Measurements from ENCODE around the gene CAMK2D.

The CAMK2D gene

GRCh38 chr4:113495790-113496189 lies 265.7 kb downstream of the CAMK2D start:
- TF ChIP-seq FOXP2 (optimal IDR thresholded peaks at IDR 0.05; ENCODE audit: borderline replicate concordance, extremely low read depth, extremely low read length, insufficient read depth): no peak
- no peak for TF ChIP-seq POLR2AphosphoS5 (IDR thresholded peaks at IDR 0.05; ENCODE audit: low read depth, low read length)
- TF ChIP-seq TAF1 (IDR thresholded peaks at IDR 0.05; ENCODE audit: borderline replicate concordance, insufficient read depth, low read length): no peak
- TF ChIP-seq SIN3A (IDR thresholded peaks at IDR 0.05; ENCODE audit: borderline replicate concordance, insufficient read depth, low read length): no peak
- TF ChIP-seq REST (IDR thresholded peaks at IDR 0.05; ENCODE audit: insufficient read depth in 1 of 2, low read depth in 2 of 2, low read length in 2 of 2): no peak

- TF ChIP-seq FOXP2 (optimal IDR thresholded peaks at IDR 0.05; ENCODE audit: borderline replicate concordance, extremely low read depth, extremely low read length, insufficient read depth) (no peak), POLR2AphosphoS5 (IDR thresholded peaks at IDR 0.05; ENCODE audit: low read depth, low read length) (no peak), SIN3A (IDR thresholded peaks at IDR 0.05; ENCODE audit: borderline replicate concordance, insufficient read depth, low read length) (no peak), REST (IDR thresholded peaks at IDR 0.05; ENCODE audit: insufficient read depth in 1 of 2, low read depth in 2 of 2, low read length in 2 of 2) (no peak), TAF1 (IDR thresholded peaks at IDR 0.05; ENCODE audit: borderline replicate concordance, insufficient read depth, low read length) (no peak)
These were observed 278.4 kb downstream of the CAMK2D start for GRCh38 chr4:113483131-113483530.

GRCh38 chr4:113482325-113482724 lies 279.2 kb downstream of the CAMK2D start:
- TF ChIP-seq FOXP2 (optimal IDR thresholded peaks at IDR 0.05; ENCODE audit: borderline replicate concordance, extremely low read depth, extremely low read length, insufficient read depth) (no peak), SIN3A (IDR thresholded peaks at IDR 0.05; ENCODE audit: borderline replicate concordance, insufficient read depth, low read length) (no peak), TAF1 (IDR thresholded peaks at IDR 0.05; ENCODE audit: borderline replicate concordance, insufficient read depth, low read length) (no peak), POLR2AphosphoS5 (IDR thresholded peaks at IDR 0.05; ENCODE audit: low read depth, low read length) (no peak), REST (IDR thresholded peaks at IDR 0.05; ENCODE audit: insufficient read depth in 1 of 2, low read depth in 2 of 2, low read length in 2 of 2) (no peak)

GRCh38 chr4:113481820-113482219 lies 279.7 kb downstream of the CAMK2D start:
- TF ChIP-seq POLR2AphosphoS5 (IDR thresholded peaks at IDR 0.05; ENCODE audit: low read depth, low read length) (no peak), TAF1 (IDR thresholded peaks at IDR 0.05; ENCODE audit: borderline replicate concordance, insufficient read depth, low read length) (no peak), REST (IDR thresholded peaks at IDR 0.05; ENCODE audit: insufficient read depth in 1 of 2, low read depth in 2 of 2, low read length in 2 of 2) (no peak), SIN3A (IDR thresholded peaks at IDR 0.05; ENCODE audit: borderline replicate concordance, insufficient read depth, low read length) (no peak), FOXP2 (optimal IDR thresholded peaks at IDR 0.05; ENCODE audit: borderline replicate concordance, extremely low read depth, extremely low read length, insufficient read depth) (no peak)

GRCh38 chr4:113480109-113480508 lies 281.4 kb downstream of the CAMK2D start:
- TF ChIP-seq SIN3A (IDR thresholded peaks at IDR 0.05; ENCODE audit: borderline replicate concordance, insufficient read depth, low read length) (no peak), FOXP2 (optimal IDR thresholded peaks at IDR 0.05; ENCODE audit: borderline replicate concordance, extremely low read depth, extremely low read length, insufficient read depth) (no peak), TAF1 (IDR thresholded peaks at IDR 0.05; ENCODE audit: borderline replicate concordance, insufficient read depth, low read length) (no peak), REST (IDR thresholded peaks at IDR 0.05; ENCODE audit: insufficient read depth in 1 of 2, low read depth in 2 of 2, low read length in 2 of 2) (no peak), POLR2AphosphoS5 (IDR thresholded peaks at IDR 0.05; ENCODE audit: low read depth, low read length) (no peak)

Data from PFSK-1 (cell line).